Type B pancreatic cell (in vitro differentiated cells): ENCODE results near the gene DDAH1. TPM values are rescaled to one million over a fixed set of nuclear protein-coding genes. Genes with fewer than 3 reads are reported as not detected.
"Not testable (repeated sequence)": the region's sequence is repeated elsewhere in the genome, so short reads cannot be mapped to it uniquely, and the experiment has no call there.

Experiments
- DNase-seq: peaks from one replicate; pipeline ENCODE4 v3.0.0; 2021; ENCODE audit warnings: mixed read lengths; ENCODE audit not compliant: unreplicated experiment; ENCODE audit errors: extremely low spot score
- H3K27ac Mint-ChIP-seq: 2 replicates; pipeline ENCODE4 v1.8.0; 2021; ENCODE audit warnings: mild to moderate bottlenecking, mixed read lengths
- H3K27me3 Mint-ChIP-seq: 2 replicates; pipeline ENCODE4 v1.8.0; 2021; ENCODE audit warnings: mixed read lengths
- H3K36me3 Mint-ChIP-seq: 2 replicates; pipeline ENCODE4 v1.8.0; 2021; ENCODE audit warnings: mixed read lengths
- H3K4me1 Mint-ChIP-seq: one replicate; pipeline ENCODE4 v1.8.0; 2021; ENCODE audit warnings: mixed read lengths; ENCODE audit not compliant: unreplicated experiment
- H3K4me3 Mint-ChIP-seq: 2 replicates; pipeline ENCODE4 v1.8.0; 2021; ENCODE audit warnings: mild to moderate bottlenecking, mixed read lengths
- H3K9me3 Mint-ChIP-seq: 2 replicates; pipeline ENCODE4 v1.8.0; 2021; ENCODE audit warnings: mixed read lengths
- CTCF ChIP-seq: fragments of 200-600 bp; sonication (generic); conservative IDR thresholded peaks from 2 replicates; pipeline ENCODE4 v1.5.0; 2021; ENCODE audit warnings: antibody characterized with exemption, mild to moderate bottlenecking
- total RNA-seq: library from RNA; stranded (reverse); gene quantifications from 2 replicates; pipeline ENCODE4 v1.2.1, GENCODE V29; 2021; ENCODE audit warnings: low replicate concordance

Gene DDAH1
- total RNA-seq, 1 donor from 2014 or later = 28.6 TPM

GRCh38 chr1:85357817-85358216 is 107.1 kb downstream of the DDAH1 start:
- DNase-seq = no peak
- Mint-ChIP-seq H3K27ac (no peak overlapping the region), H3K9me3 (peaks cover 3% of the 10 kb centered on the region), H3K36me3 (peaks cover 3% of the 10 kb centered on the region), H3K4me1 (peaks cover 14% of the 10 kb centered on the region), H3K4me3 (no peak overlapping the region), H3K27me3 (no peaks in the 10 kb centered on the region)
- TF ChIP-seq CTCF = no peak

GRCh38 chr1:85356130-85356529 is 108.8 kb downstream of the DDAH1 start:
- no peak for DNase-seq
- Mint-ChIP-seq H3K27ac (no peak overlapping the region), H3K4me3 (no peak overlapping the region), H3K27me3 (no peaks in the 10 kb centered on the region), H3K36me3 (peaks cover 3% of the 10 kb centered on the region), H3K9me3 (peaks cover 3% of the 10 kb centered on the region), H3K4me1 (peaks cover 11% of the 10 kb centered on the region)
- no peak for TF ChIP-seq CTCF

- H3K9me3 Mint-ChIP-seq = no peaks in the 10 kb centered on the region
- H3K27me3 Mint-ChIP-seq = no peaks in the 10 kb centered on the region
- peaks cover 6% of the 10 kb centered on the region for H3K4me1 Mint-ChIP-seq
- TF ChIP-seq CTCF = no peak
- H3K27ac Mint-ChIP-seq = no peak overlapping the region
- H3K4me3 Mint-ChIP-seq = no peak overlapping the region
- DNase-seq = no peak
- H3K36me3 Mint-ChIP-seq = peaks cover 16% of the 10 kb centered on the region
Observed at GRCh38 chr1:85352055-85352454, 112.9 kb downstream of the DDAH1 start.

GRCh38 chr1:85351202-85351828 is 113.6 kb downstream of the DDAH1 start:
- no peak overlapping the region for H3K27ac Mint-ChIP-seq
- DNase-seq = no peak
- no peak overlapping the region for H3K4me3 Mint-ChIP-seq
- no peak for TF ChIP-seq CTCF
- H3K36me3 Mint-ChIP-seq = peaks cover 16% of the 10 kb centered on the region
- no peaks in the 10 kb centered on the region for H3K9me3 Mint-ChIP-seq
- H3K27me3 Mint-ChIP-seq = no peaks in the 10 kb centered on the region
- peaks cover 6% of the 10 kb centered on the region for H3K4me1 Mint-ChIP-seq

- TF ChIP-seq CTCF = no peak
- peaks cover 13% of the 10 kb centered on the region for H3K36me3 Mint-ChIP-seq
- H3K4me1 Mint-ChIP-seq = no peaks in the 10 kb centered on the region
- H3K4me3 Mint-ChIP-seq = no peak overlapping the region
- no peak overlapping the region for H3K27ac Mint-ChIP-seq
- no peaks in the 10 kb centered on the region for H3K9me3 Mint-ChIP-seq
- no peak for DNase-seq
- no peaks in the 10 kb centered on the region for H3K27me3 Mint-ChIP-seq
Observed at GRCh38 chr1:85349224-85349623, 115.7 kb downstream of the DDAH1 start.

- Mint-ChIP-seq H3K9me3 (no peaks in the 10 kb centered on the region), H3K4me1 (no peaks in the 10 kb centered on the region), H3K27me3 (no peaks in the 10 kb centered on the region), H3K36me3 (peaks cover 13% of the 10 kb centered on the region), H3K4me3 (no peak overlapping the region), H3K27ac (no peak overlapping the region)
- no peak for TF ChIP-seq CTCF
- no peak for DNase-seq
Observed at GRCh38 chr1:85347908-85348307, 117.1 kb downstream of the DDAH1 start.

GRCh38 chr1:85347275-85347674 is 117.7 kb downstream of the DDAH1 start:
- H3K4me1 Mint-ChIP-seq, DNase-seq, H3K27ac Mint-ChIP-seq: not testable (repeated sequence)

More at GRCh38 chr1:85347275-85347674, 117.7 kb downstream of the DDAH1 start:
- H3K9me3 Mint-ChIP-seq, H3K4me3 Mint-ChIP-seq, H3K27me3 Mint-ChIP-seq: not testable (repeated sequence)
- H3K36me3 Mint-ChIP-seq = peaks cover 13% of the 10 kb centered on the region
